GM18867 (cell line): ENCODE measurements around the gene NOL11.
"Not testable (repeated sequence)": the region's sequence is repeated elsewhere in the genome, so short reads cannot be mapped to it uniquely, and the experiment has no call there.

ENCODE experiments used
- ATAC-seq: cut with Tn5 transposase; IDR thresholded peaks from one replicate; pipeline ENCODE4 v1.9.1; 2021; ENCODE audit warnings: mild to moderate bottlenecking, moderate library complexity; ENCODE audit not compliant: unreplicated experiment

The NOL11 gene

GRCh38 chr17:67707442-67707841 lies 10.3 kb upstream of the NOL11 start:
- ATAC-seq, result no peak

DNA sequence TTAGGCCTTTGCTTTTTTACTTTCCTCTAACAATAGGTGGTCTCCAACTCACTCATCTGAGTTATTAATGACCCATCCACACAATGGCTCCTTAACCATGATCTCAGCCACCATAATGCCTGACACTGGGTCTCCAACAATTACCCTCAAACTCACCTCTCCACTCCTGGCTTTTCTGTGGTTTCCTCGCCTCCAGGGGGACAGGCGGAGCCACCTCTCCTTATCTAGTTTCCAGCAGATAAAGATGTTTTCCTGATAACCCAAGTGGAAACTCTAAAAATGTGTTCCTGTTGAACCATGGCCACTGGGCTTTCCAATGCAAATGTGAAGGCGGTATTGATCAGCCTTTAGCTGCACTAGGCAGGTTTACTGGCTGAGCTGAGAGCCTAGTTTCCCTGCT lies 9.4 kb upstream of the NOL11 start:
- ATAC-seq, result no peak

- ATAC-seq, result no peak
Measured at GRCh38 chr17:67711916-67712315, 5.8 kb upstream of the NOL11 start.

DNA sequence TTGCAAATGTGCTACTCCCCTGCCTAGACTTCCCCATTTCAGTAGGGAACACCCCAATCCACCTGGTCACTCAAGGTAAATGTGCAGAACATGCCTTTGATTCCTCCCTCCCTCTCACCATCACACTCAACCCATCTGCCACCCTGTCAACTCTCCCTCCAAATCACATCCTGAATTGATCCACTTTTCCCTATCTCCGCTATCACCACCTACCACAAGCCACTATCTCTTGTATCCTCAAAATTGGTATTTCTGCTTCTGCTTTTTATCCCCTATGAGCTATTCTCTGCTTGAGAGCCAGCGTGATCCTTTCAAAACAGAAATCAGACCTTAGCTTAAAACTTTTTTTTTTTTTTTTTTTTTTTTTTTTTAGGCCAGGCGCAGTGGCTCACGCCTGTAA lies 5.4 kb upstream of the NOL11 start:
- no peak for ATAC-seq

- ATAC-seq, result no peak
Measured at GRCh38 chr17:67713169-67713568, 4.6 kb upstream of the NOL11 start.

- ATAC-seq, result no peak
Measured at GRCh38 chr17:67716405-67716798, 1.3 kb upstream of the NOL11 start.

GRCh38 chr17:67717192-67717623 lies 528 bp upstream of the NOL11 start:
- ATAC-seq, result no peak

DNA sequence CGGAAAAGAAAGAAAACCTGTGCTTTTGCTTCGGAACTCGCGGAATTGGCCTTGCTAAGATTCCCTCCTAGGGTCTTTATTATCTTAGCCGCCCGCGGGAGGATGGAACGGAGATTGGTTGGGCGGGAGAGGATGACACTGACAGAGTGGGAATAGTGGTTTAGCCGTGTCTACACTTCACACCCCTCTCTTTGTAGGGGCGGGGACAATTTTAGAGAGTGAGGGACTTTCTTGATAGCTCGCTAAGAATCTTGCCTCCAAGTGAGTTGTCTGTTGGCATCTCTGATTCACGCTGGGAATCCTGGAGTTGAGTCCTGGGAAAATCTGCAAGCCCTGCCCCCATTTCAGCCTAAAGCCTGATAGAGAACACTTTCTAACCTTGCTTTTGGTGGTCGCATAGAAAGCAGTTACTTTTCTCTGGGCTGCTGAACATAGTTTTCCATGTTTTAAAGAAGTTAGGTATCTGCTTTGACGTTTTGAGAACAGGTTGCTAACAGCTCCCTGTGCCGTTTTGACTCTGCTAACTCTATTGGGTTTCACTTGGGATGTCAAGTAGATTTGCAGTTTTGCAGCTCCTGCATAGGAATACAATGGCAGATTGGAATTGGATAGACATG lies 697 bp downstream of the NOL11 start:
- no peak for ATAC-seq

GRCh38 chr17:67725373-67725791 lies 7.6 kb downstream of the NOL11 start:
- no peak for ATAC-seq

DNA sequence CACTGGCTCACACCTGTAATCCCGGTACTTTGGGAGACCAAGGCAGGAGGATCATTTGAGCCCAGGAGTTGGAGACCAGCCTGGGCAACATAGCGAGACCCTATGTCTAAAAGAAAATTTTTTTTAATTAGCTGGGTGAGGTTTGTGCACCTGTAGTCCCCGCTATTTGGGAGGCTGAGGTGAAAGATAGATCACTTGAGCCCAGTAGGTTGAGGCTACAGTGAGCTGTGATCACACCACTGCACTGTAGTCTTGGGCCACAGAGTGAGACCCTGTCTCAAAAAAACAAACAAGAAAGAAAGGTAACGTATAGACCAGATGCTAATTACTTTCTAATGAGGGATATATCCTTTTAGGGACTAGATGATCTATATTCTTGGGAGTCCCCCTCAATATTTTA lies 8.1 kb downstream of the NOL11 start:
- ATAC-seq, result no peak

DNA sequence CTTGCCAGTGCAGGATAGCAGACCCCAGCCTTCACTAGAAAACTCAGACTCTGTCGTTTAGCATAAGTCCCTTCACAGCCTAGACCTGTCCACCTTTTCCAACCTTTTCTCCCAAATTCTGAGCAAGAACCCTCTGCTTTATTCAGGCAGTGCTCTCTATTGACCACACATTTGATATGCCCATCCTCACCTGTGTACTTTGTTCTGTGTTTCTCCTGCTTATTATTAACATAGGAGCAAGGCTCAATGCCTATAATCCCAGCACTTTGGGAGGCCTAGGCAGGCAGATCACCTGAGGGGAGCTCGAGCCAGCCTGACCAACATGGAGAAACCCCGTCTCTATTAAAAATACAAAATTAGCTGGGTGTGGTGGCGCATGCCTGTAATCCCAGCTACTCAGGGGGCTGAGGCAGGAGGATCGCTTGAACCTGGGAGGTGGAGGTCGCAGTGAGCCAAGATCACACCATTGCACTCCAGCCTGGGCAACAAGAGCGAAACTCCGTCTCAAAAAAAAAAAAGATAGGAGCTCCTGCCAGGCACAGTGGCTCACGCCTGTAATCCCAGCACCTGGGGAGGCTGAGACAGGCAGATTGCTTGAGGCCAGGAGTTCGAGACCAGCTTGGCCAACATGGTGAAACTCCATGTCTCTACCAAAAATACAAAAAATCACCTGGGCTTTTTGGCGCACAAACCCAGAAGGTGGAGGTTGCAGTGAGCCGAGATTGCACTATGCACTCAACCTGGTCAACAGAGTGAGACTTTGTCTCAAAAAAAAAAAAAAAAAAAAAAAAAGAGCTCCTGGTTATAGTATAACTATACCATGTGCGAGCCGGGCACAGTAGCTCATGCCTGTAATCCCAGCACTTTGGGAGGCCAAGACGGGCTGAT lies 9.7 kb downstream of the NOL11 start:
- ATAC-seq, result not testable (repeated sequence)

DNA sequence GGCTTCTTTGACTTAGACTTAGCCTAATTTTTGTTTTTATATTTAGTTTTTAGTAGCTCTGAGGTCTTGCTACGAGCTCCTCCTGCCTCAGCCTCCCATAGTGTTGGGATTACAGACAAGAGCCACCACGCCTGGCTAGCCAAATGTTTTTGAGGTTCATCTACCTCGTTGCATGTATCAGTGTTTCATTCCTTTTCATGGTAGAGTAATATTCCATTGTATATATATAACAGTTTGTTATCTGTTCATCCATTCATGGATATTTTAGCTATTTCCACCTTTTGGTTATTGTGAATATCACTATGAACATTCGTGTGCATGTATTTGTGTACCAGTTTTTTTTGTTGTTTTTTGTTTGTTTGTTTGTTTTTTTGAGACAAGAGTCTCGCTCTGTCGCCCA lies 12.2 kb downstream of the NOL11 start:
- no peak for ATAC-seq

DNA sequence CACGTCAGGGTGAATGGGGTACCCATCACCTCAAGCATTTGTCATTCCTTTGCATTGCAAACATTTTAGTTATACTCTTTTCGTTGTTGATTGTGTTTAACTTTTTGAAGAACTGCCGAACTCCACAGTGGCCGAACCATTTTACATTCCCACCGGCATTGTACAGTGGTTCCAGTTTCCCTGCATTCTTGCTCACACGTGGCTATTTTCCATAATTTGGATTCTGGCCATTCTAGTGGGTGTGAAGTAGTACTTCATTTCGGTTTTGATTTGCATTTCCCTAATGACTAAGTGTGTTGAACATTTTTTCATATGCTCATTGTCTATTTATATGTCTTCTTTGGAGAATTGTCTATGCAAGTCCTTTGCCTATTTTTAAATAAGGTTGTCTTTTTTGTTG lies 13.0 kb downstream of the NOL11 start:
- ATAC-seq, result no peak

- no peak for ATAC-seq
Measured at GRCh38 chr17:67733449-67733848, 15.7 kb downstream of the NOL11 start.

GRCh38 chr17:67737145-67737544 lies 19.4 kb downstream of the NOL11 start:
- no peak for ATAC-seq

DNA sequence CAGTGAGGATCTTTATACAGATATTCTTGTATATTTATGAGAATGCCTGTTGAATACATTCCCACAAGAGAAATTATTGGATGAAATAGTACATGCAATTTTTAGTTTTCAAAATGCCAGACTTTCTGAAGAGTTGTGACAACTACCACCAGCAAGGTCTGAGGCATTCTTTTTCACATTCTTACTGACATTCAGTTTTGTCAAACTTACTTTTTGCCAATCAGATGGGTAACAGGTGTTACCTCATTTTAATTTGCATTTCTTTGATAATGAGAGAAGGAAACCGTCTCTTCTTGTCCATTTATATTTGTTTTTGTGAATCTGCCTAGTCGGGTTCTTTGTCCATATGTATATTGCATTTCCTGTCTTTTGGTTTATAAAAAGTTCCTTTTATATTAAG lies 24.3 kb downstream of the NOL11 start:
- no peak for ATAC-seq

DNA sequence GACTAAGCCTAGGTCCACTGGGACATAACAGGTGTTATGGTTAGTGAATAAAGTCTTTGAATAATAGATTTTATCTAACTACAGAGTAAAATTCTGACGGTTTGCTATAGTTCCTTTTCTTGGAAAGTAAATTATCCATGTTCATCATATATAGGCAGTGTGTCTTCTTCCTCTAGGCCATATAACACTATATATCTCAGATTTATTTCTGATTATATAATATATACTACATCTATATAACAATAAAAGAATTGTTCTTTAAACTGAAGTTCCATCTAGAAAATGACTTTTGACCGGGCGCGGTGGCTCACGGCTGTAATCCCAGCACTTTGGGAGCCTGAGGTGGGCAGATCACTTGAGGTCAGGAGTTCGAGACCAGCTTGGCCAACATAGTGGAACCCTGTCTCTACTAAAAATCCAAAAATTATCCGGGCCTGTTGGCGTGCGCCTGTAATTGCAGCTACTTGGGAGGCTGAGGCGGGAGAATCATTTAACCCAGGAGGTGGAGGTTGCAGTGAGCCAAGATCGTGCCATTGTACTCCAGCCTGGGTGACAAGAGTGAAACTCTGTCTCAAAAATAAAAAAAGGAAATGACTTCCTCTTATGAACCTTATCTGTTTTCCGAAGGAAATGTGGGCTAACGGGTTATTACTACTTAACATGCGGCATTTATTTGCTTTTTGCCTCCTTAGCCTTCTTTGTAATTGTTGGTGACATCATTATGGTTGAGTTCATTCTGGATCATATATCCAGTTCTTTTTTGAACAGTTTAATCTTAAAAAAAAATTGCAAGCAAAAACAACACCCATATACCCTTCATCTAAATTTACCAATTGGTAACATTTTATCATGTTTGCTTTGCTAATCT lies 29.2 kb downstream of the NOL11 start:
- ATAC-seq, result no peak

- no peak for ATAC-seq
Measured at GRCh38 chr17:67747681-67748235, 30.0 kb downstream of the NOL11 start.

DNA sequence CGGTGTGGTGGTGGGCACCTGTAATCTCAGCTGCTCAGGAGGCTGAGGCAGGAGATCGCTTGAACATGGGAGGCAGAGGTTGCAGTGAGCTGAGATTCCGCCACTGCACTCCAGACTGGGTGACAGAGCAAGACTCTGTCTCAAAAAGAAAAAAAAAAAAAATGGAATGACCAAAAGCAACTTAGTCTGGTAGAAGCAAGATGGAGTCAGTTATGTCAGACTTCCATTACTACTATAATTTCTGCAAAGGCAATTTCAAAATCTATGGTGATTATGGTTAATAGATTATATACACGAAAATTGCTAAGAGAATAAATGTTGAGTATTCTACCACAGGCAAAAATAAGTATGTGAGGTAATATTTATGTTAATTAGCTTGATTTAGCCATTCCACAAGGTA lies 32.3 kb downstream of the NOL11 start:
- ATAC-seq, result no peak

- ATAC-seq, result no peak
Measured at GRCh38 chr17:67751101-67752074, 33.7 kb downstream of the NOL11 start.
